ENCODE results near the gene FOXL3.

Gene FOXL3

GRCh38 chr7:326273-326672 is 36.3 kb downstream of the FOXL3 start:
- H3K4me3 ChIP-seq (ENCODE audit: low read length) = no peak overlapping the region
- no peak overlapping the region for H3K27ac ChIP-seq (ENCODE audit: low read depth, low read length)
- no peaks in the 10 kb centered on the region for H3K79me2 ChIP-seq (ENCODE audit: control insufficient read depth, low read length)
- no peaks in the 10 kb centered on the region for H3K9me2 ChIP-seq (replicated peaks; ENCODE audit: control insufficient read depth, low read length)
- no peaks in the 10 kb centered on the region for H4K20me1 ChIP-seq (ENCODE audit: control insufficient read depth, insufficient read depth, low read depth, low read length)
- H3K36me3 ChIP-seq (ENCODE audit: control insufficient read depth, low read length) = no peaks in the 10 kb centered on the region
- no peaks in the 10 kb centered on the region for H3K27me3 ChIP-seq (ENCODE audit: control insufficient read depth, low read length)
- H3K9me3 ChIP-seq (ENCODE audit: control insufficient read depth, insufficient read depth, low read length) = peaks cover 5% of the 10 kb centered on the region; the same call in 1 of the 2 replicates
- TF ChIP-seq CTCF (IDR thresholded peaks at IDR 0.05; ENCODE audit: low read depth, low read length, poor library complexity, severe bottlenecking) (no peak), EZH2phosphoT487 (IDR thresholded peaks at IDR 0.05; ENCODE audit: borderline replicate concordance, low read length) (no peak)
- no peaks in the 10 kb centered on the region for H3F3A ChIP-seq (ENCODE audit: control insufficient read depth, insufficient read depth)
- no peak overlapping the region for H3K4me2 ChIP-seq (ENCODE audit: low read length)
- no peaks in the 10 kb centered on the region for H3K4me1 ChIP-seq (ENCODE audit: control insufficient read depth, low read length)

- no peak overlapping the region for H3K4me2 ChIP-seq (ENCODE audit: low read length)
- no peak overlapping the region for H3K27ac ChIP-seq (ENCODE audit: low read depth, low read length)
- no peak overlapping the region for H3K4me3 ChIP-seq (ENCODE audit: low read length)
- H3K9me3 ChIP-seq (ENCODE audit: control insufficient read depth, insufficient read depth, low read length) = peaks cover 5% of the 10 kb centered on the region; the same call in 1 of the 2 replicates
- no peak for TF ChIP-seq CTCF (IDR thresholded peaks at IDR 0.05; ENCODE audit: low read depth, low read length, poor library complexity, severe bottlenecking)
- TF ChIP-seq EZH2phosphoT487 (IDR thresholded peaks at IDR 0.05; ENCODE audit: borderline replicate concordance, low read length) = no peak
- H3K36me3 ChIP-seq (ENCODE audit: control insufficient read depth, low read length) = no peaks in the 10 kb centered on the region
- no peaks in the 10 kb centered on the region for H3K9me2 ChIP-seq (replicated peaks; ENCODE audit: control insufficient read depth, low read length)
- no peaks in the 10 kb centered on the region for H4K20me1 ChIP-seq (ENCODE audit: control insufficient read depth, insufficient read depth, low read depth, low read length)
- H3K79me2 ChIP-seq (ENCODE audit: control insufficient read depth, low read length) = no peaks in the 10 kb centered on the region
- no peaks in the 10 kb centered on the region for H3K27me3 ChIP-seq (ENCODE audit: control insufficient read depth, low read length)
- no peaks in the 10 kb centered on the region for H3K4me1 ChIP-seq (ENCODE audit: control insufficient read depth, low read length)
- no peaks in the 10 kb centered on the region for H3F3A ChIP-seq (ENCODE audit: control insufficient read depth, insufficient read depth)
Measured at GRCh38 chr7:326809-327232, 36.9 kb downstream of the FOXL3 start.

- no peaks in the 10 kb centered on the region for H3K79me2 ChIP-seq (ENCODE audit: control insufficient read depth, low read length)
- H3K4me2 ChIP-seq (ENCODE audit: low read length) = no peak overlapping the region
- TF ChIP-seq CTCF (IDR thresholded peaks at IDR 0.05; ENCODE audit: low read depth, low read length, poor library complexity, severe bottlenecking) (no peak), EZH2phosphoT487 (IDR thresholded peaks at IDR 0.05; ENCODE audit: borderline replicate concordance, low read length) (no peak)
- H3K9me3 ChIP-seq (ENCODE audit: control insufficient read depth, insufficient read depth, low read length) = peaks cover 5% of the 10 kb centered on the region; the same call in 1 of the 2 replicates
- H3K9me2 ChIP-seq (replicated peaks; ENCODE audit: control insufficient read depth, low read length) = no peaks in the 10 kb centered on the region
- no peaks in the 10 kb centered on the region for H4K20me1 ChIP-seq (ENCODE audit: control insufficient read depth, insufficient read depth, low read depth, low read length)
- H3F3A ChIP-seq (ENCODE audit: control insufficient read depth, insufficient read depth) = no peaks in the 10 kb centered on the region
- no peaks in the 10 kb centered on the region for H3K27me3 ChIP-seq (ENCODE audit: control insufficient read depth, low read length)
- H3K36me3 ChIP-seq (ENCODE audit: control insufficient read depth, low read length) = no peaks in the 10 kb centered on the region
- H3K4me1 ChIP-seq (ENCODE audit: control insufficient read depth, low read length) = no peaks in the 10 kb centered on the region
- no peak overlapping the region for H3K27ac ChIP-seq (ENCODE audit: low read depth, low read length)
- no peak overlapping the region for H3K4me3 ChIP-seq (ENCODE audit: low read length)
Measured at GRCh38 chr7:327233-327931, 37.4 kb downstream of the FOXL3 start.
